K562 (cell line): Measurements from ENCODE around the gene CRKL. TPM values are rescaled to one million over a fixed set of nuclear protein-coding genes. Genes with fewer than 3 reads are reported as not detected.
A peak's percentile ranks its signal among the peaks of the same experiment; 100 is the strongest.

Experiments
- CAMTA2 ChIP-seq: fragments of 250-450 bp; sonication (Bioruptor Pico); conservative IDR thresholded peaks from 2 replicates; pipeline ENCODE4 v1.5.1; 2022
- CREB3 ChIP-seq: fragments of 450-650 bp; conservative IDR thresholded peaks from 2 replicates; pipeline ENCODE4 v1.6.1; 2016; ENCODE audit warnings: missing genetic modification characterization, low read depth, mild to moderate bottlenecking, missing compliant biosample characterization, moderate library complexity
- CTCFL ChIP-seq: IDR thresholded peaks from 2 replicates; pipeline ENCODE4 v1.6.1; 2011; ENCODE audit warnings: borderline replicate concordance, low read depth, mild to moderate bottlenecking, moderate library complexity, low read length; ENCODE audit not compliant: insufficient read depth, poor library complexity, severe bottlenecking
- HEY1 ChIP-seq: fragments of 250-450 bp; sonication (Bioruptor Pico); IDR thresholded peaks from 2 replicates; pipeline ENCODE4 v1.5.0; 2020; ENCODE audit warnings: mild to moderate bottlenecking, moderate library complexity, borderline replicate concordance
- KDM1A ChIP-seq, 2 experiments: fragments of 450-650 bp; IDR thresholded peaks; 2 replicates each; pipeline ENCODE4 v1.6.1; 2016; ENCODE audit warnings: mild to moderate bottlenecking in 2 of 2
- NCOA1 ChIP-seq: fragments of 450-650 bp; IDR thresholded peaks from 2 replicates; pipeline ENCODE4 v1.6.1; 2016; ENCODE audit warnings: low read depth
- RBM22 ChIP-seq: fragments of 200-400 bp; formaldehyde crosslinking; IDR thresholded peaks from 2 replicates; pipeline ENCODE4 v1.6.1; 2018; ENCODE audit warnings: low read length, low read depth; ENCODE audit not compliant: poor library complexity, severe bottlenecking
- SLC30A9 ChIP-seq: fragments of 250-450 bp; sonication (Bioruptor Pico); IDR thresholded peaks from 2 replicates; pipeline ENCODE4 v1.8.0; 2022; ENCODE audit warnings: mild to moderate bottlenecking, moderate library complexity
- SRSF1 ChIP-seq: fragments of 200-400 bp; formaldehyde crosslinking; IDR thresholded peaks from 2 replicates; pipeline ENCODE4 v1.6.1; 2017; ENCODE audit warnings: mild to moderate bottlenecking, low read depth, low read length, moderate library complexity
- TAF1 ChIP-seq: IDR thresholded peaks from 2 replicates; pipeline ENCODE4 v1.6.1; 2011; ENCODE audit warnings: mild to moderate bottlenecking, low read length, moderate library complexity; ENCODE audit not compliant: insufficient read depth, control insufficient read depth, severe bottlenecking; ENCODE audit errors: extremely low read depth
- TGIF2 ChIP-seq: sonication (generic); formaldehyde crosslinking; IDR thresholded peaks from 2 replicates; pipeline ENCODE4 v1.8.1; 2022; ENCODE audit warnings: mild to moderate bottlenecking, missing genetic modification reagents, moderate library complexity
- U2AF1 ChIP-seq: fragments of 200-400 bp; formaldehyde crosslinking; optimal IDR thresholded peaks from 2 replicates; pipeline ENCODE3; 2017; ENCODE audit warnings: mild to moderate bottlenecking, low read depth, low read length, moderate library complexity
- ZNF12 ChIP-seq: sonication (generic); formaldehyde crosslinking; IDR thresholded peaks from 2 replicates; pipeline ENCODE4 v1.4.0; 2020; ENCODE audit warnings: mild to moderate bottlenecking, missing genetic modification reagents
- ZNF134 ChIP-seq: fragments of 250-450 bp; sonication (Bioruptor Pico); conservative IDR thresholded peaks from 2 replicates; pipeline ENCODE4 v1.4.0; 2020
- ZNF224 ChIP-seq: sonication (generic); formaldehyde crosslinking; IDR thresholded peaks from 2 replicates; pipeline ENCODE4 v1.8.0; 2022; ENCODE audit warnings: mild to moderate bottlenecking, missing genetic modification reagents
- ZNF512 ChIP-seq: IDR thresholded peaks from 2 replicates; pipeline ENCODE4 v1.6.1; 2016; ENCODE audit warnings: missing genetic modification characterization, missing compliant biosample characterization
- ZNF699 ChIP-seq: fragments of 250-450 bp; sonication (Bioruptor Pico); IDR thresholded peaks from 2 replicates; pipeline ENCODE4 v1.8.0; 2021; ENCODE audit warnings: mild to moderate bottlenecking, moderate library complexity; ENCODE audit not compliant: insufficient replicate concordance
- ZNF707 ChIP-seq: fragments of 250-450 bp; sonication (Bioruptor Pico); conservative IDR thresholded peaks from 2 replicates; pipeline ENCODE4 v1.8.0; 2022; ENCODE audit warnings: inconsistent platforms, mild to moderate bottlenecking, moderate library complexity
- polyA plus RNA-seq, 8 experiments: library from polyadenylated mRNA; depleted of rRNA in 4 of 8; stranded (reverse) in 5 of 8; unstranded in 3 of 8; fragments of >200 nt; fragmentation: Nextera tagmentation in 2 of 8; fragmentation: Illumina TruSeq in 1 of 8; extraction: Ambion mirVana in 2 of 8; extraction: Trizol in 1 of 8; gene quantifications; 2 replicates each; pipeline versions ENCODE4 v1.2.1 to v1.2.3, GENCODE V29; 2011 to 2014; ENCODE audit warnings: inconsistent platforms in 1 of 8, missing spikeins in 1 of 8
- total RNA-seq, 7 experiments: library from RNA; depleted of rRNA in 6 of 7; stranded (reverse); fragments of >200 nt in 6 of 7; fragmentation: Illumina TruSeq in 2 of 7; extraction: Trizol in 2 of 7; gene quantifications; 2 replicates each; pipeline versions ENCODE4 v1.2.1 to v1.2.3, GENCODE V29; 2011 to 2021; ENCODE audit warnings: low replicate concordance in 1 of 7
- TF ChIP-seq, protein P1 (sequence below): sonication (generic); formaldehyde crosslinking; IDR thresholded peaks from 2 replicates; pipeline ENCODE4 v1.8.0; 2022; ENCODE audit warnings: missing genetic modification reagents, mild to moderate bottlenecking, moderate library complexity, borderline replicate concordance
- TF ChIP-seq, protein P2 (sequence below): fragments of 450-650 bp; IDR thresholded peaks from 2 replicates; pipeline ENCODE4 v1.6.1; 2017; ENCODE audit warnings: antibody characterized with exemption

The CRKL gene
- total and polyA plus RNA-seq, 9 of the 15 experiments (the other 6 are each of a cell fraction or from before 2014, with no cell fraction given): 100 to 263 (median 124) TPM

- TF ChIP-seq SLC30A9 (CRISPR knock-in tag) (no peak), CAMTA2 (CRISPR knock-in tag) (no peak), RBM22 (no peak), U2AF1 (no peak), ZNF512 (tag) (no peak), NCOA1 (no peak), SRSF1 (no peak), TGIF2 (CRISPR knock-in tag) (0 out of 2 replicates have a peak, but pooled peaks have one; percentile 32), TAF1 (no peak), KDM1A (IDR thresholded peaks at IDR 0.05) (no peak), HEY1 (CRISPR knock-in tag) (no peak), ZNF12 (CRISPR knock-in tag) (no peak; the same call in 1 of the 2 replicates), ZNF224 (CRISPR knock-in tag) (no peak), ZNF707 (CRISPR knock-in tag) (no peak), CREB3 (no peak), CTCFL (no peak), ZNF699 (CRISPR knock-in tag) (no peak), ZNF134 (no peak)
- TF ChIP-seq, protein P1, sequence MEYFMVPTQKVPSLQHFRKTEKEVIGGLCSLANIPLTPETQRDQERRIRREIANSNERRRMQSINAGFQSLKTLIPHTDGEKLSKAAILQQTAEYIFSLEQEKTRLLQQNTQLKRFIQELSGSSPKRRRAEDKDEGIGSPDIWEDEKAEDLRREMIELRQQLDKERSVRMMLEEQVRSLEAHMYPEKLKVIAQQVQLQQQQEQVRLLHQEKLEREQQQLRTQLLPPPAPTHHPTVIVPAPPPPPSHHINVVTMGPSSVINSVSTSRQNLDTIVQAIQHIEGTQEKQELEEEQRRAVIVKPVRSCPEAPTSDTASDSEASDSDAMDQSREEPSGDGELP (CRISPR knock-in tag): no peak
- TF ChIP-seq, protein P2, sequence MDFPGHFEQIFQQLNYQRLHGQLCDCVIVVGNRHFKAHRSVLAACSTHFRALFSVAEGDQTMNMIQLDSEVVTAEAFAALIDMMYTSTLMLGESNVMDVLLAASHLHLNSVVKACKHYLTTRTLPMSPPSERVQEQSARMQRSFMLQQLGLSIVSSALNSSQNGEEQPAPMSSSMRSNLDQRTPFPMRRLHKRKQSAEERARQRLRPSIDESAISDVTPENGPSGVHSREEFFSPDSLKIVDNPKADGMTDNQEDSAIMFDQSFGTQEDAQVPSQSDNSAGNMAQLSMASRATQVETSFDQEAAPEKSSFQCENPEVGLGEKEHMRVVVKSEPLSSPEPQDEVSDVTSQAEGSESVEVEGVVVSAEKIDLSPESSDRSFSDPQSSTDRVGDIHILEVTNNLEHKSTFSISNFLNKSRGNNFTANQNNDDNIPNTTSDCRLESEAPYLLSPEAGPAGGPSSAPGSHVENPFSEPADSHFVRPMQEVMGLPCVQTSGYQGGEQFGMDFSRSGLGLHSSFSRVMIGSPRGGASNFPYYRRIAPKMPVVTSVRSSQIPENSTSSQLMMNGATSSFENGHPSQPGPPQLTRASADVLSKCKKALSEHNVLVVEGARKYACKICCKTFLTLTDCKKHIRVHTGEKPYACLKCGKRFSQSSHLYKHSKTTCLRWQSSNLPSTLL: no peak
Observed at GRCh38 chr22:20966883-20967696, 49.9 kb downstream of the CRKL start, which contains the start of gene AIFM3 (continued).
